Left colon (tissue), 2 donors: ENCODE measurements around the gene TLE1. TPM values are rescaled to one million over a fixed set of nuclear protein-coding genes. Genes with fewer than 3 reads are reported as not detected.

Source experiments
- ATAC-seq: fragments of 200-7000 bp; cut with Tn5 transposase; one replicate; pipeline ENCODE4 v1.9.1; 2020; ENCODE audit warnings: mild to moderate bottlenecking, moderate library complexity
- DNase-seq, 2 donors: peaks; one replicate each; pipeline ENCODE4 v3.0.0-alpha.2; 2020
- intact Hi-C, 2 donors: fragments of 100-400 bp; cut with DNase I in 1 of 2; cut with micrococcal nuclease in 1 of 2; formaldehyde crosslinking; loops; one replicate each; pipeline versions ENCODE4 v1.11.2 to v1.14.0; 2022; cut with DNase I, micrococcal nuclease
- total RNA-seq, 2 donors: library from RNA; stranded (reverse); fragmentation: NEBNext Ultra II Directional; extraction: Animal tissue kit (Norgen Biotek cat#: 25700); gene quantifications; one replicate each; pipeline ENCODE4 v1.2.1, GENCODE V29; 2021
- donor health status: DM: no; HTN: no; CAD: no.
- donor health status: DM: yes; HTN: yes; CAD: no.

The TLE1 gene
- total RNA-seq, 2 donors from 2014 or later, result 48.6 to 65.8 TPM

DNA sequence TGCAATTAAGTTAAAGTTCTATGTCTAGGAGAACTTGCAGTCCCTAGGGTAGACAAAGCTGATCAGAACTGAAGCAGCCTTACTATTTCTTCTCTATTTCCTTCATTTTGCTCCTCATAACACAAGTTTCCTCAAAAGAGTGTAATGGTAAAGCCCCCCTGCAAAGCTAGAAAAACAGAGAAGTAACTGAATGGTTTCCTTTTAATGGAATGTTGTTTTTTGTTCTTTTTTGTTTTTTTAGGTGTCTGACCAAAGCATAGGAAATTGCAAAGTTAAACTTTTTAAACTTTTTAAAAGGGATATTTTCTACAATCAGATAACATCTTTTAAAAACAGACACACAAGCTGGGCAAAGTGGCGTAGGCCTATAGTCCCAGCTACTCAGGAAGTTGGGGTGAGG lies 145.7 kb downstream of the TLE1 start:
- DNase-seq (no peak), ATAC-seq (no peak)
- intact Hi-C loops, result no loop called here

DNA sequence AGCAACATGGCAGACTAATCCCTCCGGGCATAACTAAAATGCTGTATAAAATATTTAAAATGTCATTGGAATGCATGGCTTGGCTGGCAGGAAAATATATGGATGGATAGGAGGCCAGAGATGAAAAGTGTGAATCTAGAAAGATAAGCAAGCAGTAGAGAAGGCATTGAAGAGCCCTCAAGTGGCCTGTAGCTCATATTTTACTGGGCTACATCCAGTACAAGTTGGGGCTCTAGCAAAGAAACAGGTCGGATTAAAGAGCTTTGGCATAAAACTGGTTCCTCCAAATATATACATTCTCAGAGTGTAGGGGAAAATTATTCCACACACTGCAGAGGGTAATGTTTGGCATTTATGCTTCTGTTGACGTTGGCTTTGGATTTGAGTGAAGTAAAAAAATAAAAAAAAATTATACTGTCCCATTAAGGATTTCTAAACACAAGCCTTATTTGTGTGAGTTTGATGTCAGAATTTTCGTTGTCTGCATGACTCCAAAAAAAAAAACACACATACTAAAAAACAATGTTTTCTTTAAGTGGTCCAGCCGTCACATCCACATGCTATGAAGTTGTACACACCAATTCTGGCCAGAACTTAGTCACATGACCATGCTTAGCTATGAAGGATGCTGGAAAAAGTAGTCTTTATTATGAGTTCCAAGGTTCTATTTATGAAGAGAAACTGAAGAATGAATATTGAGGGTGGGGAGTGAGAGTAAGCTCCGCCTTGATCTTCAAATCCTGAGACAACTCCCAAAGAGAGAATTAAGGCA lies 147.0 kb downstream of the TLE1 start:
- ATAC-seq, result no peak
- intact Hi-C loops, result no loop called here
- DNase-seq, result no peak

DNA sequence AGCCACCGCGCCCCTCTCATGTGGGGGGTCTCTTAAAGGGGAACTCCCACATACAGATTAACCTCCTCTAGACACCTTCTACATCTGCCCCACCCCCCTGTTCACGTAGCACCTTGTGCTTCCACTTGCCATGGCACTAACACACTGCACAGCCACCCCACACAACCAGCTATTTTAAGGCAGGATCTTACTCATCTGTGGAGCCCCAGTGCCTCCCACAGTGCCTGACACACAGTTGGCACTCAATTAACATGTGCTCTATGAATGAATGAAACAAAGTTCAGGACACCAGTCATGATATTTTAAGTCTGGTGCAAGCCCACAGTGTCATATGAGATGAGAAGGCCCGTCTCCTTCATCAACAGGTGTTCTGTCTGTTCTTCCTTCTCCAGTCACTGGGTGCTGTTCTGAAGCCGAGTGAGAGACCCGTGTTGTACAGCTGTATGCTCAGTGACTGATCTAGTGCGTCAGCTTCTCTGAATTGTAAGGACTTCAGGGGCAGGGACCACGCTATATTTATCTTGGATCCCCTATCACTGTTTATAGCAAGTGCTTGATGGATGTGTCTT lies 149.1 kb downstream of the TLE1 start:
- intact Hi-C loops, result no loop called here
- no peak for DNase-seq
- no peak for ATAC-seq

DNA sequence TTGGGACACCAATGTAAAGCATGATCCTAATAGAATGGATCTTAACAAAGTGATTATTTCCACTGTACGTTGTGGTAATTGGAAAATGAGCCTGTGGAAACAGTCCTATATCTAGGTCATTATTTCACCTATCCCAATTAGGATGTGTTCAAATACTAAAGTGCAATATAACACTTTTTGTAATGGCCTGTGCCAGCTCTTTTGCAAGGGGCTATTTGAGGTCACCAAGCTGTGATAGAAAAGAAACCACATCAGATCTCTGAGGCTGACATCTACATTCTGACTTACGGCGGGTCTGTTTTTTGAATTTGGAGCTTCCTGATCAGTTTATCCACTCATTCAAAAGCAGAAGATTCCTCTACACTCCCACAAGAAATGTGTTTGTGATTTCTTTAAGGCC lies 150.0 kb downstream of the TLE1 start:
- DNase-seq (no peak), ATAC-seq (no peak)
- intact Hi-C loops, result no loop called here

DNA sequence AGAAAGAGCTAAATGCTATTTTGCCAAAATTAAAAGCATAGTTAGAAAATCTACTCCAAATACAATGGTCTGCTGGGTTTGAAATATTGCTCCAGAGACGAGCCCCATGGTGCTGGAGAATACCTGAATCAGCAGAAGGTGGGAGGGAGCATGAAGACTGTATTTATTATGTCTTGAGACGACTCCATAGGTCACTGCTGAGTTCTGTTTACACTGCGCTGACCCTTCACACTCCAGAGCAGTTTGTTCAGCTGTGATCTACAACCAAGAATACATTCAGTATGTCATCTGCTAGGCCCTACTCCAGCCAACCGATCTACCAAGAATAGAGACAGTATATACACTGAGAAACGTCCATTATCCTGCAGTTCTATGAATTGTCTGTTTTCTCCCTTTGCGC lies 150.5 kb downstream of the TLE1 start:
- intact Hi-C loops, result no loop called here
- DNase-seq (no peak), ATAC-seq (no peak)

DNA sequence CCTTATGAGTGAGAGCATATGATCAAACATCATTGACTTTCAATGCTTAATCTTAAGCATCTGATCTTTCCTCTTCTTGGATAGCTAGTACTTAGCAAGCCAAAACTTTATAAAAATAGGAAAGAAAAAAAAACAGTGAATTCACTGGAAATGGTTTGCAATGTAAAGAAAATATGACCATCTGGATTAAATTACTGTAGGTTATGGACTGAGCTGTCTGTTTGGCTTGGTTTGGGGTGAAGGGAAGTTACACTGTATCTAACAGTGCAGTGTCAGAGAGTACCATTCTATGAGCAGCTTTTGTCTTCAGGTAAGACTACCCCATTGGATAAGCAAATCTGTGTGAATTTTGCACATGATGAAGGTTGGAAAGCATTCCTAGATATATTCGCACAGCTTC lies 151.4 kb downstream of the TLE1 start:
- ATAC-seq, result no peak
- DNase-seq, result no peak
- intact Hi-C loops, result no loop called here

DNA sequence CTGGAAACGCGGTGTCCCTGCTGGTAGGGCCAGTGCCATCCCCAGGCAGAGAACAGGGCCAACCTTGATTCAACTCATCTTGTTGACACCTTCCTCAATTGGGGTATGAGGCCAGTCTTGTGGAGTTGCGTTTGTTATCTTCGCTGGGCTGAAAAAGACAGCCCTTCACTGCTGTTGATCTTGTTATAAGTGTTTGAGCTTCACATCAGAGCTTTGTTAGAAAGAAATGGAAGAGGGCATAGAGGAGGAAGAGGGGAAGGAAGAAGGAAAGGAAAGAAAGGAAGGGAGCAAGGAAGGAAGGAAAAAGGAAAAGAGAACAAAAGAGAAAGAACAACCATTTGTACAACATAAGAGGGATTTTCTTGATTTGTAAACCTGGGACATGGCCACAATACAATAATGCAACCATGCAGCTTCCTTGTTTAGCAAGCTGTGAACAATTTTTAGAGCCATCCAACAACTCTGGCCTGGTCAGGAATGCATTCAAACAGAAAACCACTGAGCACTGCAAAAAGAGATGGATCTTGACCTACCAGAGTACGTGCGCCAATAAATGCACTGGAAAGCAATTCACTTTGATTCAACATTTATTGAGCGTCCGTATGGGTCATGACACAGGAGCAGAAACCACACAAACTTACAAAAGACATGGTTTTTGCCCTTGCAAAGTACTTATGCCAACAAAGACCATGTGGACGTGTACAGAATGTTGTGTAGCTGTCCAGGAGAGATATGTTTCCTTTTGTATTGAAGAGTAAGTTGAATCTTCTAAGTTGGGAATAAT lies 152.9 kb downstream of the TLE1 start:
- ATAC-seq (no peak), DNase-seq (no peak)
- intact Hi-C loops, result no loop called here

DNA sequence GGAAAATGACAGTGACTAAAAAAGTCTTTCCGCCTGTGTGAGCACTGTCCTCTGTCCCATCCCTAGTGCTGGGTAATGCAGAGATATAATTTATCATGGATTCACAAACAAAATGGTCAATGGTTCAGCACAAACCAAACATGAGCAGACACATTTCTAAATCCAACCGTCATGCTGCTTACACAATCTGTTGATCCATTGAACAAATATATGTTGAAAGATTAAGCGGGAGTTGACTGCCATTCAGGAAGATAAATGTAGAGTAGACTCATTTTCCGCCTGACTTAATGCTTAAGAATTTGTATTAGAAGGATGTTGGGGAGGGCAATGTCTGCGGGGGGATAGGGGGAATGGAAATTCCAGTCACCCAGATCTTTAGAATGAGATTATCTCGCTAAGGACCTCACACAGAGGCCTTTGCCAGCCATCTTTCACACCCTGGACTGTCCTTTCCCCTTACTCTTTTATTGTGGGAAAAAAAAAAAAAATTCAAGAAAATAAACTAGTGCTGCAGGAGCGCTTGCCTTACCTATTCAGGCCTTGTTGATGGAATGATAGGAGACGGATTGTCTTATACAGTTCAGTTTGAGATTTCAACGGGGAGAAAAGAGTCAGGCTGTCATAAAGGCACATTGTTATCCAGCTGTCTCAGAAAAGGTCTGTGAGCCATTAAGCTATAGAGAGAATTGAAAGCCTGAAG lies 153.7 kb downstream of the TLE1 start:
- ATAC-seq (no peak), DNase-seq (no peak)
- intact Hi-C loops, result no loop called here

DNA sequence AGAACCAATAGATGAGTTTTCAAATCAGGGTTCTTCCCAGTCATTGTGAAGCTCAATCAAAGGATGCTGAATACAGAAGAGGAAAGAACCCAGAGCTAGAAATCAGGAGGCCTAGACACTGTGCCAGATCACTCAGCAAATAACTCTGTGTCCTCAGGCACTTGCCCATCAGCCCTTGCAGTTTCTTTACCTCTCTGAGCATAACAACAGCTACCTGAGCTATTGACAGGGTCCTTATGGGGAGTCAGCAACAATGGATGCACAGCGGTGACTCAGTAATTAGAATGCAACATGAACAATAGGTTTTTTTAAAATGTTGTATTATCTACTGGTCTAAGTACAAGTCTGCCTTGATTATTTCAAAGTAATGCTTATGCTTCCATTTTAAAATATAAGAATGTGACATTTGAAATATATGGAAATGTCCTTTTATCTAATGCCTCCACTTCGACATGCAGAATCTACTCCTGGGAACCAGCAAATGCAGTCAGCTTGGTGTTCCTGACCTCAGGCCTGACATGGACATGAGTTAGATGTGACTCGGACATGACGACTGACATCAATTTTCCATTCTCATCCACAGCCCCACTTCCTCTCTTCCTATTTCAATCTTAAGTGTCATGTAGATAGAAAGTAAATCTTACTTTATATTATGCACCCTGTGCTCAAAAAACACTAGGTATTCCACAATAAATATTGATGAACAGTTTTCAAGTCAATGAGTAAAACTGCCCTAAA lies 155.0 kb downstream of the TLE1 start:
- intact Hi-C loops, result no loop called here
- ATAC-seq (no peak), DNase-seq (no peak)

Other genes starting within 250 kb of the TLE1 start
- not detected for gene SPATA31D4, start 238.9 kb upstream of the TLE1 start, total RNA-seq